ENCODE results near the gene OCRL. TPM values are rescaled to one million over a fixed set of nuclear protein-coding genes. Genes with fewer than 3 reads are reported as not detected.

Gene OCRL
- total and polyA plus RNA-seq, 3 experiments from 2014 or later, result 0.31 to 1.9 (median 1.7) TPM

DNA sequence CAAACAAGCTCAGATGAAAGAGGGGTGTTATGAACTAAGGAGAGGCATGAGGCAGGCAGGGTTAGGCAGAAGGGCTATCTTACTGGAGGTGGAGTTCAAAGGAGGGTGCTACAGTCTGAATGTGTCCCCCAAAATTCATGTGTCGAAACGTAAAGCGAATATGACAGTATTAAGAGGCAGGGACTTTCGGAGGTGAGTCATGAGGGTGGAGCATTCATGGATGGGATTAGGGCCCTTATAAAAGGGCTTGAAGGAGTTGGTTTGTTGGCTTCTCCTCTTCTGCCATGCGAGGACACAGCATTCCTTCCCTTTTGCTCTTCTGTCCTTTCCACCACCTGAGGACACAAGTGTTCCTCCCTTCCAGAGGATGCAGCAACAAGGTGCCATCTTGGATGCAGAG lies 91.8 kb downstream of the OCRL start:
- Histone ChIP-seq H3K4me3 (ENCODE audit: low read length) (no peak overlapping the region), H3K27ac (ENCODE audit: low read depth, low read length) (no peak overlapping the region), H3K27me3 (ENCODE audit: insufficient read depth, low read length, poor library complexity, severe bottlenecking) (no peaks in the 10 kb centered on the region), H3K4me1 (ENCODE audit: insufficient read depth, low read length) (no peaks in the 10 kb centered on the region), H3K9me3 (ENCODE audit: low read length) (no peaks in the 10 kb centered on the region), H3K36me3 (ENCODE audit: insufficient read depth, low read length) (no peaks in the 10 kb centered on the region)
- Mint-ChIP-seq H3K4me3 (no peak overlapping the region), H3K9me3 (no peaks in the 10 kb centered on the region), H3K36me3 (no peaks in the 10 kb centered on the region), H3K4me1 (no peaks in the 10 kb centered on the region), H3K27ac (peak overlapping the region in 1 of 8 donors; percentile 42), H3K27me3 (peaks cover 0 to 7% of the 10 kb centered on the region in 2 donors)
- ChIA-PET POLR2A (no interaction called here), CTCF (no interaction called here)
- DNase-seq, result no peak

DNA sequence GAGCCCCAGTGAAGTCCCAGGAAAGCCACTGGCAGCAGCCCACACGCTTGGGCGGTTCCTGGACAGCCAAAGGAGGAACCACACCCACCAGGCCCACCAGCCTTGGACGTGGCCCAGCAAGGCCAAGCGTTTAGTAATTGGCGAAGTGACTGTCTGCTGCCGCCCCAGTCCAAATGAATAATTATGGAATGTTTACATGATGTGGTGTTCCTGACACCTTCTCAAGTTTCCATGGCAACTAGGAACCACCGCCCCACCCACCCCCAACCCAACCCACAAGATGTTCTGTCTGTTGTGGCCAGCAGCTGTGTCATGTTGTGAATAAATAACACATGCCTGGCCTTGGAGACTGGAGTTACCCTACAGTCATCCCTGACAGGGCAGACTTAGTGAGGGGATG lies 92.4 kb downstream of the OCRL start:
- peaks cover 2 to 3% (median 3%) of the 10 kb centered on the region in 3 donors for H3K4me1 Mint-ChIP-seq
- Histone ChIP-seq H3K4me3 (ENCODE audit: low read length) (no peak overlapping the region), H3K9me3 (ENCODE audit: low read length) (no peaks in the 10 kb centered on the region), H3K36me3 (ENCODE audit: insufficient read depth, low read length) (no peaks in the 10 kb centered on the region), H3K27ac (ENCODE audit: low read depth, low read length) (no peak overlapping the region), H3K27me3 (ENCODE audit: insufficient read depth, low read length, poor library complexity, severe bottlenecking) (no peaks in the 10 kb centered on the region), H3K4me1 (ENCODE audit: insufficient read depth, low read length) (no peaks in the 10 kb centered on the region)
- peaks cover 0 to 8% of the 10 kb centered on the region in 2 donors for H3K27me3 Mint-ChIP-seq
- no peak for DNase-seq
- no peaks in the 10 kb centered on the region for H3K36me3 Mint-ChIP-seq
- ChIA-PET CTCF (no interaction called here), POLR2A (no interaction called here)
- no peak overlapping the region for H3K4me3 Mint-ChIP-seq
- H3K27ac Mint-ChIP-seq, result no peak overlapping the region
- no peaks in the 10 kb centered on the region for H3K9me3 Mint-ChIP-seq

DNA sequence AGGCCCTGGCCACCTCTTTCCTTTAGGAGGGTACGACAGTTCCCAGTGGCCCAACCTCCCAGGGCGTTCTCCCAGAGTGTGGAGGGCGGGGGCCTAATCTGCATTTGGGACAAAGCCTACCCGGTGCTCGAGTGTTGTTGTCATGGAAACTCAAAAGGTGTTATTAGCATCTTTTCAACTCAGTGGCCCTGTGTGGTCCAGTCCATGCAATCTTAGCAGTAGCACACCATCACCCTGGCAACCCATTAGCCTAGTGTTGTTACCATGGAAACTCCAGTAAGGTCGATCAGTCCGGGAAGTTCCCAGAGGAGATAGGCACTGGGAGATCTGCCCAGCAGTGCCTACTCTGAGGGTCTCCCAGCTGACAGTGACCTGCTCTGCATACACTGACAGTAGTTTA lies 94.5 kb downstream of the OCRL start:
- Mint-ChIP-seq H3K4me1 (peaks cover 4 to 6% (median 5%) of the 10 kb centered on the region in 3 donors), H3K27ac (no peak overlapping the region), H3K9me3 (no peaks in the 10 kb centered on the region), H3K36me3 (no peaks in the 10 kb centered on the region), H3K27me3 (peaks cover 0 to 11% of the 10 kb centered on the region in 2 donors), H3K4me3 (no peak overlapping the region)
- Histone ChIP-seq H3K27me3 (ENCODE audit: insufficient read depth, low read length, poor library complexity, severe bottlenecking) (no peaks in the 10 kb centered on the region), H3K4me1 (ENCODE audit: insufficient read depth, low read length) (no peaks in the 10 kb centered on the region), H3K27ac (ENCODE audit: low read depth, low read length) (no peak overlapping the region), H3K4me3 (ENCODE audit: low read length) (no peak overlapping the region), H3K36me3 (ENCODE audit: insufficient read depth, low read length) (no peaks in the 10 kb centered on the region), H3K9me3 (ENCODE audit: low read length) (no peaks in the 10 kb centered on the region)
- CTCF ChIA-PET, result interaction anchor here (1.0 to 1.5 kb wide), 3 partner anchors 25 to 291 kb away, joined by 3 read pairs; no protein-coding TSS in a partner anchor
- DNase-seq, result no peak
- POLR2A ChIA-PET, result no interaction called here

DNA sequence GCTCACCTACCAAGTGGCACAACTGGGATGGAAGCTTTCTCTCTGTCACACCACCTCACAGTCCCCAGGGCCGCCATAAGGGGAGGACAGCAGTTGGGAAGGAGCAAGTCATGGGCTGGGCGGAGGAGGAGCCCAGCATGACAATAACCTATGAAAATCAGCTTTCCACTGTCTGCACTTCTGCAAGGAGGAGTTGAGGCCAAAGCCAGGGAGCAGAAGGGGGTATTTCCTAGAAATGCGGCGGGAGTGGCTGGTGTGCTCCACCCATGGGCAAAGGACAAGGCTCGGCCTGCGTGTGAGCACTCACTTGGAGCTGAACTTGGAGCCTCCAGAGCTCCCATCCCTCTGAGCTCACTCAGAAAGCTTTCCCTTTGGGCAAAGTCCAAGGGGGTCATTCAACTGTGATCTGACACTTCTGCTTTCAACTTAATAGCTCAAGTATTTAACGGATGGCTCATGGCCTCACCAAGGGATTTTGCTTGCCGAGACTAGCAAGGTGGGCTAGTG lies 96.2 kb downstream of the OCRL start:
- Mint-ChIP-seq H3K4me1 (peaks cover 4 to 6% (median 5%) of the 10 kb centered on the region in 3 donors), H3K27me3 (peaks cover 2 to 11% of the 10 kb centered on the region in 2 donors)
- CTCF ChIA-PET, result interaction anchor here (0.7 to 3.6 kb wide), 8 partner anchors 13 to 424 kb away, joined by 3 to 23 read pairs (median 5); no protein-coding TSS in a partner anchor

DNA sequence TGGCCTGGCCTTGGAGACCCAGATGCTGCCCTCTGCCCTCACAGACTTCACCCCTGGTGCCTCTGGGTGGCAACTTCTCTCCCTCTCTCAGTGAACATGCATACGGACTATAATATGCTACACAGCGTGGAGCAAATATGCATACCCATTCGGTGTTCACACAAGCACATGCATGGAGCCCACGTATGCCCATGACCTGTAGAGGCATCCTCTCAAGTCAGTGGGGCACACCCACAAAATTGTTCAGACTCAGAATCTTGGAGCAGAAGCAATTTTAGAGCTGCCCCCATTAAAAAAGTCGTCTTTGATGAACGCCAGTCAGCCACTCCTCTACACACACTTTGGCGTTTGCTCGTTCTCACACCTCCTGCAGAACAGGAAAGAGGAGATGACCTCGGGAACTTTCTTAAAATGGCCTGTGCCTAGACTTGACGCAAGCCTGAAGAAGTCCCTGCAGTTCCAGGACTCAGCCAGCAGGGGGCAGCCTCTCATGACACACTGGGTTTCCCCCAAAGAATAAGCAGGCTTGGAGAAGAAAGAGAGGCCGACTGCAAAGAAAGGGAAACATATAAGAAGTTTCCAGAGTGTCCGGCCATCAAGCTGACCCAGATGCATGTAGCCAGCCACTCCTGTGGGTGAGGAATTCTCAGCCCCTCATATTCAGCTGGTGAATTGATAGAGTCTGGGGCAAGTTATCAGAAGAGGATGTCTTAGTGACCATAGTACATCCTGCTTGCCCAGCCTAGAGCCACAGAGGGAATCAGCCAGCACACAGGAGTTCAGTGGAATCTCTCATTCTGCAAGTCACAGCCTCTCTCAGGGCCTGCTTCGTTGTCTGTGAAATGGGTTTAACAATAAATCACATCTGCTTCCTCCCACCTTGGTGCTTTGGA lies 97.4 kb downstream of the OCRL start:
- H3K36me3 ChIP-seq (ENCODE audit: insufficient read depth, low read length), result no peaks in the 10 kb centered on the region
- DNase-seq, result peak; percentile 58 to 76 (median 61)
- Mint-ChIP-seq H3K36me3 (no peaks in the 10 kb centered on the region), H3K9me3 (peaks cover 0 to 2% (median 0%) of the 10 kb centered on the region in 5 donors), H3K27ac (no peak overlapping the region), H3K4me1 (peaks cover 4 to 6% (median 5%) of the 10 kb centered on the region in 3 donors), H3K27me3 (peaks cover 2 to 11% of the 10 kb centered on the region in 2 donors), H3K4me3 (no peak overlapping the region)
- no peaks in the 10 kb centered on the region for H3K9me3 ChIP-seq (ENCODE audit: low read length)
- H3K27ac ChIP-seq (ENCODE audit: low read depth, low read length), result no peak overlapping the region
- H3K4me1 ChIP-seq (ENCODE audit: insufficient read depth, low read length), result no peaks in the 10 kb centered on the region
- H3K27me3 ChIP-seq (ENCODE audit: insufficient read depth, low read length, poor library complexity, severe bottlenecking), result no peaks in the 10 kb centered on the region
- CTCF ChIA-PET, result interaction anchor here (0.6 to 3.6 kb wide), 11 partner anchors 18 to 192 kb away, joined by 3 to 23 read pairs (median 4); partner anchors contain the start of gene APLN
- POLR2A ChIA-PET, result no interaction called here
- no peak overlapping the region for H3K4me3 ChIP-seq (ENCODE audit: low read length)

More for the DNA sequence above, 96.2 kb downstream of the OCRL start:
- Mint-ChIP-seq H3K36me3 (no peaks in the 10 kb centered on the region), H3K27ac (no peak overlapping the region), H3K4me3 (no peak overlapping the region), H3K9me3 (no peaks in the 10 kb centered on the region)
- Histone ChIP-seq H3K9me3 (ENCODE audit: low read length) (no peaks in the 10 kb centered on the region), H3K36me3 (ENCODE audit: insufficient read depth, low read length) (no peaks in the 10 kb centered on the region), H3K4me3 (ENCODE audit: low read length) (no peak overlapping the region), H3K4me1 (ENCODE audit: insufficient read depth, low read length) (no peaks in the 10 kb centered on the region), H3K27me3 (ENCODE audit: insufficient read depth, low read length, poor library complexity, severe bottlenecking) (no peaks in the 10 kb centered on the region), H3K27ac (ENCODE audit: low read depth, low read length) (no peak overlapping the region)
- POLR2A ChIA-PET, result no interaction called here
- no peak for DNase-seq

DNA sequence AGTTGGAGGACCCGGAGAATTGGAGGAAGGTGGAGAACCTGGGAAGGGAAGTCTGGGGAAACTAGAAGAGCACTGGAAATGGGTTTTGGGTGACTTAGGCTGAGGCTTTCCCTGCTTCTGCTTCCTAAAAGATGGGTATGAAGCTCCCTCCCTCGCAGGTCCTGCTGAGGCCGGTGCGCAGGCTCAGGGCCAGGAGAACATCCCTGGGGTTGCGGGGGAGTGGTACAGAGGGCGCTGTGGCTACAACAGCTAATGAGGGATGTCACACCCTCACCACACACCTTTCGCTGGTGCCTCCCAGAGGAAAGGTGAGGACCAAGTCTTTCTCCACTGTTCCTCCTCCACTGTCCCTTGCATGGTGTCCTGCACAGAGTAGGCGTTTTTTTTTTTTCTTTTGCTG lies 98.9 kb downstream of the OCRL start:
- DNase-seq, result no peak
- Mint-ChIP-seq H3K27me3 (peaks cover 2 to 14% of the 10 kb centered on the region in 2 donors), H3K4me1 (peaks cover 4 to 6% (median 5%) of the 10 kb centered on the region in 3 donors), H3K27ac (peak overlapping the region in 1 of 8 donors; percentile 10), H3K36me3 (no peaks in the 10 kb centered on the region), H3K9me3 (peaks cover 0 to 2% (median 0%) of the 10 kb centered on the region in 5 donors), H3K4me3 (no peak overlapping the region)
- POLR2A ChIA-PET, result interaction anchor here (0.9 kb wide), 1 partner anchor 293 kb away, joined by 3 read pairs; no protein-coding TSS in a partner anchor
- Histone ChIP-seq H3K27ac (ENCODE audit: low read depth, low read length) (no peak overlapping the region), H3K9me3 (ENCODE audit: low read length) (no peaks in the 10 kb centered on the region), H3K27me3 (ENCODE audit: insufficient read depth, low read length, poor library complexity, severe bottlenecking) (no peaks in the 10 kb centered on the region), H3K4me1 (ENCODE audit: insufficient read depth, low read length) (no peaks in the 10 kb centered on the region), H3K36me3 (ENCODE audit: insufficient read depth, low read length) (no peaks in the 10 kb centered on the region), H3K4me3 (ENCODE audit: low read length) (no peak overlapping the region)
- CTCF ChIA-PET, result interaction anchor here (3.6 kb wide), 1 partner anchor 184 kb away, joined by 23 read pairs; no protein-coding TSS in a partner anchor

DNA sequence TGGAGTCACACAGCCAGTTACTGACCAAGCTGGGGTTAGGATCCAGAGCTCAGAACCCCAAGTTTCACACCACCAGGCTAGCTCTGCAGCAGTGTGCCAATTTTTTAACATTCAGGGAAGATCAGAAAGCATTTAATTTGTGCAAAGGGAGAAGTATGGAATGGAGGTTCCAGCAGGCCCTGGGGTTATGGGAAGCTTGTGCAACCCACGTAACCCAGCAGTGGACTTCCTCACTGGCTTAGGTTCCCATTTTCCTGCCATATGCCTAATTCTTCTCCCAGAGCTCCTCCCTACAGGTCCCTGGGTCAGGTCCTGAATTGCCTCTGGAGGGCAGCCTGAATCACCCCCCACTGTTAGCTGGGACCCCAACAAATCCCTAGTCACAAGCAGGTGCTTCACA lies 100.7 kb downstream of the OCRL start:
- no peak overlapping the region for H3K27ac ChIP-seq (ENCODE audit: low read depth, low read length)
- H3K4me3 ChIP-seq (ENCODE audit: low read length), result no peak overlapping the region
- no peaks in the 10 kb centered on the region for H3K27me3 ChIP-seq (ENCODE audit: insufficient read depth, low read length, poor library complexity, severe bottlenecking)
- H3K9me3 ChIP-seq (ENCODE audit: low read length), result no peaks in the 10 kb centered on the region
- ChIA-PET CTCF (interaction anchor here (1.4 to 1.8 kb wide), 3 partner anchors 86 to 420 kb away, joined by 5 read pairs; no protein-coding TSS in a partner anchor), POLR2A (no interaction called here)
- H3K27me3 Mint-ChIP-seq, result peaks cover 2 to 13% of the 10 kb centered on the region in 2 donors
- H3K36me3 ChIP-seq (ENCODE audit: insufficient read depth, low read length), result no peaks in the 10 kb centered on the region
- no peak for DNase-seq
- H3K27ac Mint-ChIP-seq, result no peak overlapping the region
- H3K9me3 Mint-ChIP-seq, result peaks cover 0 to 2% (median 0%) of the 10 kb centered on the region in 5 donors
- peaks cover 4 to 6% (median 5%) of the 10 kb centered on the region in 3 donors for H3K4me1 Mint-ChIP-seq
- H3K36me3 Mint-ChIP-seq, result no peaks in the 10 kb centered on the region
- no peak overlapping the region for H3K4me3 Mint-ChIP-seq
- no peaks in the 10 kb centered on the region for H3K4me1 ChIP-seq (ENCODE audit: insufficient read depth, low read length)

DNA sequence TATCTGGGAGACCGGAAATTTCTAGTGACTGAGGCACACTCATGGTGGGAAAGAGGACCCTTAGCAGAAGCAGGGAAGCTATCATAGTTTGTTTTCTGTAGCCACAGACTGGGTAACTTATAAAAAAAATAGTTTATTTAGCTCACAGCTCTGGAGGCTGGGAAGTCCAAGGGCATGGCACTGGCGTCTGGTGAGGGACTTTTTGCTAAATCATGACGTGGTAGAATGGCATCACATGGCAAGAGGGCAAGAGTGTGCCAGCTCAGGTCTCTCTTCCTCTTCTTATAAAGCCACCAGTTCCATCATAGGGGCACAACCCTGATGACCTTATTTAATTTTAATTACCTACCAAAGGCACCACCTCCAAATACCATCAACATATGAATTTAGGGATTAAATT lies 101.4 kb downstream of the OCRL start:
- H3K36me3 ChIP-seq (ENCODE audit: insufficient read depth, low read length), result no peaks in the 10 kb centered on the region
- H3K4me1 Mint-ChIP-seq, result peaks cover 4 to 6% (median 5%) of the 10 kb centered on the region in 3 donors
- H3K27ac Mint-ChIP-seq, result no peak overlapping the region
- peaks cover 0 to 2% (median 0%) of the 10 kb centered on the region in 5 donors for H3K9me3 Mint-ChIP-seq
- H3K4me3 ChIP-seq (ENCODE audit: low read length), result no peak overlapping the region
- DNase-seq, result no peak
- H3K36me3 Mint-ChIP-seq, result no peaks in the 10 kb centered on the region
- H3K27me3 ChIP-seq (ENCODE audit: insufficient read depth, low read length, poor library complexity, severe bottlenecking), result no peaks in the 10 kb centered on the region
- H3K27me3 Mint-ChIP-seq, result peaks cover 2 to 10% of the 10 kb centered on the region in 2 donors
- ChIA-PET CTCF (interaction anchor here (0.7 to 1.8 kb wide), 3 partner anchors 37 to 419 kb away, joined by 3 to 5 read pairs (median 5); no protein-coding TSS in a partner anchor), POLR2A (no interaction called here)
- H3K4me3 Mint-ChIP-seq, result no peak overlapping the region
- H3K4me1 ChIP-seq (ENCODE audit: insufficient read depth, low read length), result no peaks in the 10 kb centered on the region
- H3K9me3 ChIP-seq (ENCODE audit: low read length), result no peaks in the 10 kb centered on the region
- H3K27ac ChIP-seq (ENCODE audit: low read depth, low read length), result no peak overlapping the region

All from CD8-positive, alpha-beta memory T cell (primary cell).